ENCODE data around the gene ZFYVE21.
A peak's percentile ranks its signal among the peaks of the same experiment; 100 is the strongest.
"Not testable (repeated sequence)": the region's sequence is repeated elsewhere in the genome, so short reads cannot be mapped to it uniquely, and the experiment has no call there.

Gene ZFYVE21

GRCh38 chr14:103715052-103716000 lies at the start of gene ZFYVE21, which contains the start of gene XRCC3:
Gene ZFYVE21 (plus strand): TSS chr14:103715810. CDS start chr14:103715842, 32 bp downstream.
Gene XRCC3 (minus strand): TSS chr14:103715451. CDS start chr14:103711087, 4,364 bp downstream.
- peak; percentile 100 for DNase-seq

- DNase-seq, result no peak
Measured at GRCh38 chr14:103667671-103668070, 47.9 kb upstream of the ZFYVE21 start.

- no peak for DNase-seq
Measured at GRCh38 chr14:103668117-103668516, 47.5 kb upstream of the ZFYVE21 start.

GRCh38 chr14:103669370-103669769 lies 46.2 kb upstream of the ZFYVE21 start:
- no peak for DNase-seq

- no peak for DNase-seq
Measured at GRCh38 chr14:103671911-103672310, 43.7 kb upstream of the ZFYVE21 start.

- DNase-seq, result no peak
Measured at GRCh38 chr14:103675957-103676356, 39.7 kb upstream of the ZFYVE21 start.

- no peak for DNase-seq
Measured at GRCh38 chr14:103676881-103677675, 38.5 kb upstream of the ZFYVE21 start.

GRCh38 chr14:103679351-103679750 lies 36.3 kb upstream of the ZFYVE21 start:
- peak; percentile 32 for DNase-seq

GRCh38 chr14:103680491-103681231 lies 34.9 kb upstream of the ZFYVE21 start:
- DNase-seq, result no peak

GRCh38 chr14:103683139-103683538 lies 32.5 kb upstream of the ZFYVE21 start:
- DNase-seq, result no peak

GRCh38 chr14:103684471-103684870 lies 31.1 kb upstream of the ZFYVE21 start:
- no peak for DNase-seq

- no peak for DNase-seq
Measured at GRCh38 chr14:103684871-103685270, 30.7 kb upstream of the ZFYVE21 start.

- no peak for DNase-seq
Measured at GRCh38 chr14:103685276-103686211, 30.1 kb upstream of the ZFYVE21 start.

GRCh38 chr14:103686831-103687485 lies 28.7 kb upstream of the ZFYVE21 start:
- DNase-seq, result no peak

GRCh38 chr14:103687712-103688111 lies 27.9 kb upstream of the ZFYVE21 start:
- no peak for DNase-seq

GRCh38 chr14:103688441-103688840 lies 27.2 kb upstream of the ZFYVE21 start:
- no peak for DNase-seq

- DNase-seq, result no peak
Measured at GRCh38 chr14:103688906-103689902, 26.4 kb upstream of the ZFYVE21 start.

GRCh38 chr14:103690332-103690731 lies 25.3 kb upstream of the ZFYVE21 start:
- no peak for DNase-seq

GRCh38 chr14:103691655-103692054 lies 24.0 kb upstream of the ZFYVE21 start:
- DNase-seq, result not testable (repeated sequence)

GRCh38 chr14:103692159-103692558 lies 23.5 kb upstream of the ZFYVE21 start:
- DNase-seq, result no peak
